Caco-2 (cell line): ENCODE results near the gene FEZ2. TPM values are rescaled to one million over a fixed set of nuclear protein-coding genes. Genes with fewer than 3 reads are reported as not detected.
A peak's percentile ranks its signal among the peaks of the same experiment; 100 is the strongest.

Experiments
- BruUV-seq: library from RNA; stranded (reverse); fragments of 400-500 nt; replicated peaks from 2 replicates; lab custom pipeline; 2021; lab: Mats Ljungman, UMichigan
- CTCF ChIA-PET: fragments of 300-600 bp; sonication (Branson Sonifier 250); formaldehyde crosslinking; loops from one replicate; lab custom pipeline; 2022; ENCODE audit warnings: antibody characterized with exemption; lab: Charles Lee
- POLR2A ChIA-PET: fragments of 300-600 bp; sonication (Branson Sonifier 250); formaldehyde crosslinking; loops from one replicate; lab custom pipeline; 2022; ENCODE audit warnings: antibody characterized with exemption; lab: Charles Lee
- DNase-seq, 2 experiments: peaks; one replicate each; pipeline versions ENCODE4 v3.0.0 to v3.0.0-alpha.2; 2020 to 2022
- H3K27me3 ChIP-seq: replicated peaks from 2 replicates; pipeline ENCODE4 v1.6.0; 2011; ENCODE audit warnings: low read length; ENCODE audit not compliant: control insufficient read depth, insufficient read depth
- H3K36me3 ChIP-seq: 2 replicates; pipeline ENCODE4 v1.5.1; 2011; ENCODE audit warnings: low read length; ENCODE audit not compliant: control insufficient read depth, insufficient read depth
- H3K4me1 ChIP-seq: fragments of 250-450 bp; sonication (Bioruptor Pico); 2 replicates; pipeline ENCODE4 v1.5.1; 2020; ENCODE audit warnings: mild to moderate bottlenecking
- H3K4me3 ChIP-seq: 2 replicates; pipeline ENCODE4 v1.5.1; 2011; ENCODE audit warnings: low read depth, mild to moderate bottlenecking, control low read depth, low read length
- H3K9me3 ChIP-seq: fragments of 250-450 bp; sonication (Bioruptor Pico); 2 replicates; pipeline ENCODE4 v1.5.1; 2020; ENCODE audit warnings: mild to moderate bottlenecking, moderate library complexity
- H3K27ac Mint-ChIP-seq: one replicate; pipeline ENCODE4 v1.8.0; 2022; ENCODE audit warnings: mixed read lengths; ENCODE audit not compliant: unreplicated experiment
- H3K27me3 Mint-ChIP-seq: one replicate; pipeline ENCODE4 v1.8.0; 2022; ENCODE audit warnings: mixed read lengths; ENCODE audit not compliant: insufficient read depth, unreplicated experiment
- H3K36me3 Mint-ChIP-seq: one replicate; pipeline ENCODE4 v1.8.0; 2022; ENCODE audit warnings: mild to moderate bottlenecking, mixed read lengths; ENCODE audit not compliant: insufficient read depth, unreplicated experiment
- H3K4me1 Mint-ChIP-seq: one replicate; pipeline ENCODE4 v1.8.0; 2022; ENCODE audit warnings: low read depth, mixed read lengths; ENCODE audit not compliant: unreplicated experiment
- H3K4me3 Mint-ChIP-seq: one replicate; pipeline ENCODE4 v1.8.0; 2022; ENCODE audit warnings: mild to moderate bottlenecking, moderate library complexity, mixed read lengths; ENCODE audit not compliant: unreplicated experiment
- H3K9me3 Mint-ChIP-seq: one replicate; pipeline ENCODE4 v1.8.0; 2022; ENCODE audit warnings: mixed read lengths; ENCODE audit not compliant: unreplicated experiment
- CTCF ChIP-seq, 2 experiments: fragments of 200-600 bp in 1 of 2; IDR thresholded peaks; 1 replicate in 1 of 2; 2 replicates in 1 of 2; pipeline versions ENCODE4 v1.5.1 to v1.8.0; 2011 to 2022; ENCODE audit warnings: antibody characterized with exemption in 1 of 2, control low read depth in 1 of 2, inconsistent platforms in 1 of 2, low read depth in 1 of 2, low read length in 1 of 2, mild to moderate bottlenecking in 1 of 2, moderate library complexity in 1 of 2; ENCODE audit not compliant: insufficient read depth in 1 of 2, severe bottlenecking in 1 of 2, unreplicated experiment in 1 of 2
- intact Hi-C: fragments of 100-400 bp; cut with micrococcal nuclease; formaldehyde crosslinking; loops from one replicate; pipeline ENCODE4 v1.10.0; 2022; ENCODE audit not compliant: unreplicated experiment
- total RNA-seq: library from RNA; stranded (reverse); gene quantifications from 2 replicates; pipeline ENCODE4 v1.2.3, GENCODE V29; 2022

Gene FEZ2
- total RNA-seq, 1 experiment from 2014 or later, result 55.8 TPM

GRCh38 chr2:36562973-36563532 is 34.9 kb downstream of the FEZ2 start:
- intact Hi-C loops, result loop anchor here (1.0 to 5.0 kb wide), 4 partner anchors 34 to 224 kb away; no protein-coding TSS in a partner anchor
- CTCF ChIA-PET, result interaction anchor here (0.7 to 2.7 kb wide), 2 partner anchors 86 to 101 kb away, joined by 4 to 9 read pairs; no protein-coding TSS in a partner anchor
- no peak overlapping the region for H3K4me3 ChIP-seq
- H3K4me1 ChIP-seq, result peaks cover 54% of the 10 kb centered on the region
- Mint-ChIP-seq H3K36me3 (peaks cover 74% of the 10 kb centered on the region), H3K27me3 (no peaks in the 10 kb centered on the region), H3K9me3 (no peaks in the 10 kb centered on the region), H3K4me3 (peak overlapping the region; percentile 0), H3K27ac (peak overlapping the region; percentile 71), H3K4me1 (peaks cover 38% of the 10 kb centered on the region)
- POLR2A ChIA-PET, result interaction anchor here (0.6 to 1.0 kb wide), 2 partner anchors 95 to 110 kb away, joined by 3 to 5 read pairs; no protein-coding TSS in a partner anchor
- H3K27me3 ChIP-seq, result no peaks in the 10 kb centered on the region
- no peaks in the 10 kb centered on the region for H3K9me3 ChIP-seq
- no peak for TF ChIP-seq CTCF (IDR thresholded peaks at IDR 0.05; ENCODE audit: insufficient read depth in 1 of 2, low read depth in 1 of 2, low read length in 1 of 2, severe bottlenecking in 1 of 2, unreplicated experiment in 1 of 2)
- no TSS peak for BruUV-seq
- peaks cover 3% of the 10 kb centered on the region for H3K36me3 ChIP-seq
- peak in 1 of 2 experiments; percentile 53 for DNase-seq

- Histone ChIP-seq H3K4me1 (peaks cover 54% of the 10 kb centered on the region), H3K36me3 (peaks cover 3% of the 10 kb centered on the region), H3K9me3 (no peaks in the 10 kb centered on the region), H3K27me3 (no peaks in the 10 kb centered on the region), H3K4me3 (no peak overlapping the region)
- TF ChIP-seq CTCF (IDR thresholded peaks at IDR 0.05; ENCODE audit: insufficient read depth in 1 of 2, low read depth in 1 of 2, low read length in 1 of 2, severe bottlenecking in 1 of 2, unreplicated experiment in 1 of 2), result no peak
- peaks cover 38% of the 10 kb centered on the region for H3K4me1 Mint-ChIP-seq
- intact Hi-C loops, result loop anchor here (1.0 to 5.0 kb wide), 3 partner anchors 35 to 225 kb away; no protein-coding TSS in a partner anchor
- no peaks in the 10 kb centered on the region for H3K27me3 Mint-ChIP-seq
- H3K9me3 Mint-ChIP-seq, result no peaks in the 10 kb centered on the region
- CTCF ChIA-PET, result interaction anchor here (2.7 kb wide), 1 partner anchor 102 kb away, joined by 9 read pairs; no protein-coding TSS in a partner anchor
- no peak overlapping the region for H3K4me3 Mint-ChIP-seq
- no TSS peak for BruUV-seq
- H3K36me3 Mint-ChIP-seq, result peaks cover 80% of the 10 kb centered on the region
- POLR2A ChIA-PET, result interaction anchor here (1.0 kb wide), 1 partner anchor 96 kb away, joined by 3 read pairs; no protein-coding TSS in a partner anchor
- H3K27ac Mint-ChIP-seq, result peak overlapping the region; percentile 89
- DNase-seq, result no peak
Measured at GRCh38 chr2:36562240-36562639, 35.7 kb downstream of the FEZ2 start.

- no peaks in the 10 kb centered on the region for H3K27me3 ChIP-seq
- TF ChIP-seq CTCF (IDR thresholded peaks at IDR 0.05; ENCODE audit: insufficient read depth in 1 of 2, low read depth in 1 of 2, low read length in 1 of 2, severe bottlenecking in 1 of 2, unreplicated experiment in 1 of 2), result no peak
- peaks cover 3% of the 10 kb centered on the region for H3K36me3 ChIP-seq
- POLR2A ChIA-PET, result no interaction called here
- Mint-ChIP-seq H3K36me3 (peaks cover 82% of the 10 kb centered on the region), H3K27me3 (no peaks in the 10 kb centered on the region), H3K4me1 (peaks cover 38% of the 10 kb centered on the region), H3K9me3 (no peaks in the 10 kb centered on the region), H3K27ac (peak overlapping the region; percentile 89), H3K4me3 (peak overlapping the region; percentile 35)
- intact Hi-C loops, result loop anchor here (5.0 kb wide), 1 partner anchor 226 kb away; no protein-coding TSS in a partner anchor
- no peak overlapping the region for H3K4me3 ChIP-seq
- H3K4me1 ChIP-seq, result peaks cover 54% of the 10 kb centered on the region
- no peaks in the 10 kb centered on the region for H3K9me3 ChIP-seq
- CTCF ChIA-PET, result interaction anchor here (2.7 kb wide), 1 partner anchor 103 kb away, joined by 9 read pairs; no protein-coding TSS in a partner anchor
- peak in 1 of 2 experiments; percentile 54 for DNase-seq
- no TSS peak for BruUV-seq
Measured at GRCh38 chr2:36561237-36561944, 36.6 kb downstream of the FEZ2 start.
